Endothelial cell (in vitro differentiated cells): ENCODE data around the gene ANKRD60. TPM values are rescaled to one million over a fixed set of nuclear protein-coding genes. Genes with fewer than 3 reads are reported as not detected.
A peak's percentile ranks its signal among the peaks of the same experiment; 100 is the strongest.

ENCODE experiments used
- DNase-seq: peaks from one replicate; pipeline ENCODE4 v3.0.0; 2021; ENCODE audit warnings: low spot score
- H3K27ac Mint-ChIP-seq: one replicate; pipeline ENCODE4 v1.8.0; 2021; ENCODE audit warnings: mixed read lengths, inconsistent platforms; ENCODE audit not compliant: unreplicated experiment
- H3K27me3 Mint-ChIP-seq: one replicate; pipeline ENCODE4 v1.8.0; 2021; ENCODE audit warnings: mild to moderate bottlenecking, moderate library complexity, mixed read lengths, inconsistent platforms; ENCODE audit not compliant: unreplicated experiment
- H3K36me3 Mint-ChIP-seq: one replicate; pipeline ENCODE4 v1.8.0; 2021; ENCODE audit warnings: mild to moderate bottlenecking, low read depth, mixed read lengths, inconsistent platforms; ENCODE audit not compliant: unreplicated experiment
- H3K4me1 Mint-ChIP-seq: one replicate; pipeline ENCODE4 v1.8.0; 2021; ENCODE audit warnings: mild to moderate bottlenecking, mixed read lengths, inconsistent platforms; ENCODE audit not compliant: unreplicated experiment
- H3K4me3 Mint-ChIP-seq: one replicate; pipeline ENCODE4 v1.8.0; 2021; ENCODE audit warnings: mild to moderate bottlenecking, mixed read lengths, inconsistent platforms; ENCODE audit not compliant: unreplicated experiment
- H3K9me3 Mint-ChIP-seq: one replicate; pipeline ENCODE4 v1.8.0; 2021; ENCODE audit warnings: mixed read lengths, inconsistent platforms; ENCODE audit not compliant: unreplicated experiment
- CTCF ChIP-seq: fragments of 200-600 bp; sonication (generic); IDR thresholded peaks from one replicate; pipeline ENCODE4 v1.5.0; 2021; ENCODE audit warnings: antibody characterized with exemption; ENCODE audit not compliant: unreplicated experiment
- total RNA-seq: library from RNA; stranded (reverse); fragmentation: NEBNext Ultra II Directional; extraction: Animal tissue kit (Norgen Biotek cat#: 25700); gene quantifications from one replicate; pipeline ENCODE4 v1.2.1, GENCODE V29; 2021; ENCODE audit not compliant: unreplicated experiment

ANKRD60 gene
- total RNA-seq, 1 donor from 2014 or later = not detected

- no peak for DNase-seq
- H3K9me3 Mint-ChIP-seq = no peaks in the 10 kb centered on the region
- no peak overlapping the region for H3K4me3 Mint-ChIP-seq
- no peak for TF ChIP-seq CTCF
- H3K27me3 Mint-ChIP-seq = peaks cover 11% of the 10 kb centered on the region
- H3K4me1 Mint-ChIP-seq = peaks cover 47% of the 10 kb centered on the region
- peaks cover 37% of the 10 kb centered on the region for H3K36me3 Mint-ChIP-seq
- no peak overlapping the region for H3K27ac Mint-ChIP-seq
These were observed 35.8 kb upstream of the ANKRD60 start for GRCh38 chr20:58264271-58264670.

GRCh38 chr20:58261660-58262059, 33.2 kb upstream of the ANKRD60 start:
- Mint-ChIP-seq H3K27ac (no peak overlapping the region), H3K4me1 (peaks cover 49% of the 10 kb centered on the region), H3K9me3 (no peaks in the 10 kb centered on the region), H3K4me3 (no peak overlapping the region), H3K36me3 (peaks cover 26% of the 10 kb centered on the region), H3K27me3 (peaks cover 1% of the 10 kb centered on the region)
- no peak for TF ChIP-seq CTCF
- no peak for DNase-seq

- DNase-seq = no peak
- peak overlapping the region; percentile 9 for H3K4me3 Mint-ChIP-seq
- TF ChIP-seq CTCF = no peak
- peak overlapping the region; percentile 45 for H3K27ac Mint-ChIP-seq
- H3K27me3 Mint-ChIP-seq = no peaks in the 10 kb centered on the region
- peaks cover 49% of the 10 kb centered on the region for H3K4me1 Mint-ChIP-seq
- H3K9me3 Mint-ChIP-seq = no peaks in the 10 kb centered on the region
- peaks cover 26% of the 10 kb centered on the region for H3K36me3 Mint-ChIP-seq
These were observed 31.6 kb upstream of the ANKRD60 start for GRCh38 chr20:58260006-58260405.

GRCh38 chr20:58256842-58257241, 28.4 kb upstream of the ANKRD60 start:
- Mint-ChIP-seq H3K27me3 (no peaks in the 10 kb centered on the region), H3K4me1 (peaks cover 40% of the 10 kb centered on the region), H3K36me3 (peaks cover 34% of the 10 kb centered on the region), H3K4me3 (no peak overlapping the region), H3K9me3 (no peaks in the 10 kb centered on the region), H3K27ac (peak overlapping the region; percentile 40)
- no peak for DNase-seq
- TF ChIP-seq CTCF = no peak

- peak overlapping the region; percentile 84 for H3K27ac Mint-ChIP-seq
- no peak overlapping the region for H3K4me3 Mint-ChIP-seq
- no peaks in the 10 kb centered on the region for H3K9me3 Mint-ChIP-seq
- DNase-seq = no peak
- no peak for TF ChIP-seq CTCF
- H3K36me3 Mint-ChIP-seq = peaks cover 34% of the 10 kb centered on the region
- peaks cover 40% of the 10 kb centered on the region for H3K4me1 Mint-ChIP-seq
- H3K27me3 Mint-ChIP-seq = no peaks in the 10 kb centered on the region
These were observed 27.9 kb upstream of the ANKRD60 start for GRCh38 chr20:58256307-58256706.
